Measurements from ENCODE around the gene NDUFS7. TPM values are rescaled to one million over a fixed set of nuclear protein-coding genes. Genes with fewer than 3 reads are reported as not detected.
"Not testable (repeated sequence)": the region's sequence is repeated elsewhere in the genome, so short reads cannot be mapped to it uniquely, and the experiment has no call there.

NDUFS7 gene
- polyA plus RNA-seq, 3 donors, result 40.1 to 50.2 (median 42.7) TPM

- DNase-seq (ENCODE audit: low read depth in 3 of 3, low spot score in 2 of 3), result no peak
These were observed 32.5 kb downstream of the NDUFS7 start for GRCh38 chr19:1416014-1416841.

- DNase-seq (ENCODE audit: low read depth in 3 of 3, low spot score in 2 of 3), result no peak
These were observed 33.4 kb downstream of the NDUFS7 start for GRCh38 chr19:1417145-1417544.

- no peak for DNase-seq (ENCODE audit: low read depth in 3 of 3, low spot score in 2 of 3)
These were observed 34.2 kb downstream of the NDUFS7 start for GRCh38 chr19:1417681-1418495.

GRCh38 chr19:1418496-1418775 is 34.7 kb downstream of the NDUFS7 start:
- no peak for DNase-seq (ENCODE audit: low read depth in 3 of 3, low spot score in 2 of 3)

- no peak for DNase-seq (ENCODE audit: low read depth in 3 of 3, low spot score in 2 of 3)
These were observed 35.4 kb downstream of the NDUFS7 start for GRCh38 chr19:1418951-1419738.

GRCh38 chr19:1420085-1420484 is 36.4 kb downstream of the NDUFS7 start:
- DNase-seq (ENCODE audit: low read depth in 3 of 3, low spot score in 2 of 3), result not testable (repeated sequence)

GRCh38 chr19:1420590-1420989 is 36.9 kb downstream of the NDUFS7 start:
- DNase-seq (ENCODE audit: low read depth in 3 of 3, low spot score in 2 of 3), result no peak

GRCh38 chr19:1421218-1421957 is 37.7 kb downstream of the NDUFS7 start:
- DNase-seq (ENCODE audit: low read depth in 3 of 3, low spot score in 2 of 3), result no peak

- DNase-seq (ENCODE audit: low read depth in 3 of 3, low spot score in 2 of 3), result no peak
These were observed 38.2 kb downstream of the NDUFS7 start for GRCh38 chr19:1421958-1422305.

- no peak for DNase-seq (ENCODE audit: low read depth in 3 of 3, low spot score in 2 of 3)
These were observed 38.7 kb downstream of the NDUFS7 start for GRCh38 chr19:1422360-1422759.

GRCh38 chr19:1422943-1423342 is 39.2 kb downstream of the NDUFS7 start:
- DNase-seq (ENCODE audit: low read depth in 3 of 3, low spot score in 2 of 3), result no peak

GRCh38 chr19:1423436-1424191 is 39.9 kb downstream of the NDUFS7 start:
- DNase-seq (ENCODE audit: low read depth in 3 of 3, low spot score in 2 of 3), result no peak

GRCh38 chr19:1424192-1424955 is 40.7 kb downstream of the NDUFS7 start:
- DNase-seq (ENCODE audit: low read depth in 3 of 3, low spot score in 2 of 3), result no peak

- no peak for DNase-seq (ENCODE audit: low read depth in 3 of 3, low spot score in 2 of 3)
These were observed 41.6 kb downstream of the NDUFS7 start for GRCh38 chr19:1425102-1425837.

GRCh38 chr19:1425902-1426301 is 42.2 kb downstream of the NDUFS7 start:
- DNase-seq (ENCODE audit: low read depth in 3 of 3, low spot score in 2 of 3), result no peak

GRCh38 chr19:1426736-1427135 is 43.0 kb downstream of the NDUFS7 start:
- no peak for DNase-seq (ENCODE audit: low read depth in 3 of 3, low spot score in 2 of 3)

- DNase-seq (ENCODE audit: low read depth in 3 of 3, low spot score in 2 of 3), result no peak
These were observed 43.7 kb downstream of the NDUFS7 start for GRCh38 chr19:1427221-1427920.

Measured in right renal cortex interstitium (tissue), 3 donors.